ENCODE data around the gene FHAD1.

GRCh38 chr1:15222653-15223303 lies 24.2 kb upstream of the FHAD1 start:
- TF ChIP-seq CTCF (IDR thresholded peaks at IDR 0.05), result no peak
- TF ChIP-seq POLR2A (IDR thresholded peaks at IDR 0.05; ENCODE audit: low read depth), result no peak

Measured in esophagus muscularis mucosa (tissue), 3 donors.